Central memory CD4-positive, alpha-beta T cell (primary cell): ENCODE measurements around the gene C20orf204.
"Not testable (repeated sequence)": the region's sequence is repeated elsewhere in the genome, so short reads cannot be mapped to it uniquely, and the experiment has no call there.

Experiments used
- DNase-seq: peaks from one replicate; pipeline ENCODE4 v3.0.0; 2022

The C20orf204 gene

DNA sequence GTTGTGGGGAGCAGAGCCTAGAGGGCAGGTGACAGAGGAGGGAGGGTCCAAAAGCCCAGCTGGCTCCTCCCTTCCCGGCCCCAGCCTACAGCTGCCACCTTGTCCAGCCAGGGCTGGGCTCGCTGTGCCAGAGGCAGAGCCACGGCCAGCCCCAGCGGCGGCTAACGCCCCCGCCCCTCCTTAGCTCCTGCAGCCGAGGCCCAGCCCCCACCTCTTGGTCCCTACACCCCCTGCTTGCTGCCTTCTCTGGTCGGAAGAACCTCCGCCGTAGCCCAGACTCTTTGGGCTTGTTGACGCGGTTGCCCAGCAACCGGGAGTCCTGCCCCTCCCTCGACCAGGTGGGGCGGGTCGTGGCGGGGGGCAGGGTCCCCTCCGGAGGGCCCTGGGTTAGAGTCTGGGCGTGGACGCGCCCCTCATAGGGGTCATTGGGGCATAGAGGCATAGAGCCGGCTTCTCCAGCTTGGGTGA is 48.7 kb downstream of the C20orf204 start:
- DNase-seq = no peak

DNA sequence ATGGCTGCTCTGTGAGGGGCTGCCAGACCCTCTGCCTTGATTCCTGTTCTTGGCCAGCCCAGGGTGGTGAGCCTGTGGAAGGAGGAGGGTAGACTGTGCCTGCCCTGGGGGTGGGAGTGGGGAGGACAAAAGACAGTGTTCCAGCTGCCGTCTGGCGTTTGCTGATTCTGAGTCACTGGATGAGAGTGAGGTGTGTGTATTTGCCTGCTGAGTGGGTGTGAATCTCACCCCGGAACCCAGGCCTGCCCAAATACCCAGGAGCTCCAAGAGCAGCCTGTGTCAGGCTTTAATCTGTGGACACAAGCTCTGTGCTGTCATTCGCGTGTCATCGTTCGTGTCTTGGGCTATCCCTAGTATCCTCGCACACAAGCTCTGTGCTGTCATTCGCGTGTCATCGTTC is 50.8 kb downstream of the C20orf204 start:
- no peak for DNase-seq

DNA sequence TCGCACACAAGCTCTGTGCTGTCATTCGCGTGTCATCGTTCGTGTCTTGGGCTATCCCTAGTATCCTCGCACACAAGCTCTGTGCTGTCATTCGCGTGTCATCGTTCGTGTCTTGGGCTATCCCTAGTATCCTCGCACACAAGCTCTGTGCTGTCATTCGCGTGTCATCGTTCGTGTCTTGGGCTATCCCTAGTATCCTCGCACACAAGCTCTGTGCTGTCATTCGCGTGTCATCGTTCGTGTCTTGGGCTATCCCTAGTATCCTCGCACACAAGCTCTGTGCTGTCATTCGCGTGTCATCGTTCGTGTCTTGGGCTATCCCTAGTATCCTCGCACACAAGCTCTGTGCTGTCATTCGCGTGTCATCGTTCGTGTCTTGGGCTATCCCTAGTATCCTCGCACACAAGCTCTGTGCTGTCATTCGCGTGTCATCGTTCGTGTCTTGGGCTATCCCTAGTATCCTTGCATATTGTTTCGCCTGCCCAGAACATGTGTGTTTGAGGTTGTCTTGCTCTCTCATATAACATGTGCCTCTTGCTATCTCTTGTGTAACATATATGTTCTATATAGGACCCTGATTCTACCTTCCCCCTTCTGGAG is 51.3 kb downstream of the C20orf204 start:
- not testable (repeated sequence) for DNase-seq

DNA sequence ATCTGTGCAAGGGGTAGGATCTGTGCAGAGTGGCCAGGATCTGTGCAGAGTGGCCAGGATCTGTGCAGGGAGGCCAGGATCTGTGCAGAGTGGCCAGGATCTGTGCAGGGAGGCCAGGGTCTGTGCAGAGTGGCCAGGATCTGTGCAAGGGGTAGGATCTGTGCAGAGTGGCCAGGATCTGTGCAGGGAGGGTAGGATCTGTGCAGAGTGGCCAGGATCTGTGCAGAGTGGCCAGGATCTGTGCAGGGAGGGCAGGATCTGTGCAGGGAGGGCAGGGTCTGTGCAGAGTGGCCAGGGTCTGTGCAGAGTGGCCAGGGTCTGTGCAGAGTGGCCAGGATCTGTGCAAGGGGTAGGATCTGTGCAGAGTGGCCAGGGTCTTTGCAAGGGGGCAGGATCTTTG is 52.6 kb downstream of the C20orf204 start:
- not testable (repeated sequence) for DNase-seq
